ENCODE data around the gene OR5D14.

Gene OR5D14

DNA sequence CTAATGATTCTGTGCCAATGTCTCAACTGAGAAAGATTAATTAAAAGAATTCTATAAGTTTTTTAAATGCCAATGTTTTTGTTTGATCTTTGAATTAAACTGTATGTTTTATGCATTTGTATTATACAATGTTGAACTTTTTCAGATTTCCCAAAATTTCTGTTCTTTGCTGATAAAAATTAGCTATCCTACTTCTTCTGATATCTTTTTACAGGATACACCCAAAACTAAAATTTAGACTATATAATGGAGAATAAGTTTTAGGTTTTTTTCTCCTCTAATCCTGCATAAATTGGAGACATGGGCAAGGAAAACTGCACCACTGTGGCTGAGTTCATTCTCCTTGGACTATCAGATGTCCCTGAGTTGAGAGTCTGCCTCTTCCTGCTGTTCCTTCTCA, 31.6 kb downstream of the OR5D14 start, which contains the start of gene OR5L2:
Gene OR5L2, plus strand, starts transcription at position 301 of the 400 bp plus-strand sequence. Its CDS starts 0 bp downstream, at position 301.
- DNase-seq (ENCODE audit: low spot score): no peak
- TF ChIP-seq, protein P1, sequence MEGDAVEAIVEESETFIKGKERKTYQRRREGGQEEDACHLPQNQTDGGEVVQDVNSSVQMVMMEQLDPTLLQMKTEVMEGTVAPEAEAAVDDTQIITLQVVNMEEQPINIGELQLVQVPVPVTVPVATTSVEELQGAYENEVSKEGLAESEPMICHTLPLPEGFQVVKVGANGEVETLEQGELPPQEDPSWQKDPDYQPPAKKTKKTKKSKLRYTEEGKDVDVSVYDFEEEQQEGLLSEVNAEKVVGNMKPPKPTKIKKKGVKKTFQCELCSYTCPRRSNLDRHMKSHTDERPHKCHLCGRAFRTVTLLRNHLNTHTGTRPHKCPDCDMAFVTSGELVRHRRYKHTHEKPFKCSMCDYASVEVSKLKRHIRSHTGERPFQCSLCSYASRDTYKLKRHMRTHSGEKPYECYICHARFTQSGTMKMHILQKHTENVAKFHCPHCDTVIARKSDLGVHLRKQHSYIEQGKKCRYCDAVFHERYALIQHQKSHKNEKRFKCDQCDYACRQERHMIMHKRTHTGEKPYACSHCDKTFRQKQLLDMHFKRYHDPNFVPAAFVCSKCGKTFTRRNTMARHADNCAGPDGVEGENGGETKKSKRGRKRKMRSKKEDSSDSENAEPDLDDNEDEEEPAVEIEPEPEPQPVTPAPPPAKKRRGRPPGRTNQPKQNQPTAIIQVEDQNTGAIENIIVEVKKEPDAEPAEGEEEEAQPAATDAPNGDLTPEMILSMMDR (IDR thresholded peaks at IDR 0.05; ENCODE audit: extremely low read depth, missing control alignments): no peak

DNA sequence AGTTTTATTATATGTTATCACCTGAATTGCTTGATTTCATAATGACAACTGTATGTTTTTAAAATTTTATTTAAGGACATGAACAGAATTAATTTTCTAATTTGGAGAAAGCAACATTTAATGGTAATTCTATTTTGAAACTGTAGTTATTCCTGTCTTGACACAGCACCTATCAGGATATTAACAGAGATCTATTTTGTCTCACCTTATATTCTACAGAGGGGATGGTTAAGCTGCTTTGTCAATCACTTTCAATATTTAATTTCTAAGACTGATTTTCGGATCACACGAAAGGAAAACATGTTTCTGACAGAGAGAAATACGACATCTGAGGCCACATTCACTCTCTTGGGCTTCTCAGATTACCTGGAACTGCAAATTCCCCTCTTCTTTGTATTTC, 43.1 kb downstream of the OR5D14 start, which contains the start of gene OR5D16:
Gene OR5D16, plus strand, starts transcription at position 301 of the 400 bp plus-strand sequence. Its CDS starts 0 bp downstream, at position 301.
- TF ChIP-seq, protein P1 (IDR thresholded peaks at IDR 0.05; ENCODE audit: extremely low read depth, missing control alignments): no peak
- DNase-seq (ENCODE audit: low spot score): no peak
